Mesenchymal stem cell (in vitro differentiated cells and primary cell): Measurements from ENCODE around the gene CUEDC1.

Experiments
- DNase-seq: peaks from one replicate; pipeline ENCODE4 v3.0.0-alpha.2; 2013
- H2AFZ ChIP-seq: one replicate; pipeline ENCODE4 v1.6.1; 2013; ENCODE audit warnings: low read depth, mild to moderate bottlenecking, control low read depth, inconsistent platforms, low read length, moderate library complexity
- H2AK5ac ChIP-seq: 2 replicates; pipeline ENCODE4 v1.6.1; 2013; ENCODE audit warnings: low read length, moderate library complexity, mild to moderate bottlenecking, inconsistent platforms; ENCODE audit not compliant: severe bottlenecking
- H2BK120ac ChIP-seq: one replicate; pipeline ENCODE4 v1.6.1; 2013; ENCODE audit warnings: low read depth, mild to moderate bottlenecking, inconsistent platforms, low read length, moderate library complexity
- H2BK12ac ChIP-seq, 2 experiments: one replicate each; pipeline ENCODE4 v1.6.1; 2013; ENCODE audit warnings: inconsistent platforms in 2 of 2, low read length in 2 of 2, mild to moderate bottlenecking in 2 of 2, moderate library complexity in 2 of 2, control low read depth in 1 of 2
- H2BK15ac ChIP-seq: one replicate; pipeline ENCODE4 v1.6.1; 2013; ENCODE audit warnings: mild to moderate bottlenecking, low read depth, inconsistent platforms; ENCODE audit not compliant: poor library complexity, severe bottlenecking
- H2BK5ac ChIP-seq: 2 replicates; pipeline ENCODE4 v1.6.1; 2013; ENCODE audit warnings: low read depth, mild to moderate bottlenecking, low read length, control low read depth, inconsistent platforms; ENCODE audit not compliant: poor library complexity, severe bottlenecking
- H3K14ac ChIP-seq, 2 experiments: one replicate each; pipeline ENCODE4 v1.6.1; 2013; ENCODE audit warnings: inconsistent platforms in 2 of 2, low read length in 2 of 2, control low read depth in 1 of 2, mild to moderate bottlenecking in 1 of 2, moderate library complexity in 1 of 2
- H3K18ac ChIP-seq, 2 experiments: one replicate each; pipeline ENCODE4 v1.6.1; 2013; ENCODE audit warnings: inconsistent platforms in 2 of 2, low read length in 2 of 2, control low read depth in 1 of 2, low read depth in 1 of 2, mild to moderate bottlenecking in 1 of 2
- H3K23ac ChIP-seq, 2 experiments: one replicate each; pipeline ENCODE4 v1.6.1; 2013; ENCODE audit warnings: inconsistent platforms in 2 of 2, low read length in 2 of 2, mild to moderate bottlenecking in 2 of 2, moderate library complexity in 2 of 2, control low read depth in 1 of 2
- H3K27ac ChIP-seq: 2 replicates; pipeline ENCODE4 v1.5.1; 2013; ENCODE audit warnings: mild to moderate bottlenecking, moderate library complexity, low read length, control low read depth, inconsistent platforms; ENCODE audit not compliant: poor library complexity, severe bottlenecking
- H3K27me3 ChIP-seq, 2 experiments: 2 replicates each; pipeline versions ENCODE4 v1.6.1 to v1.7.0; 2013; ENCODE audit warnings: low read length in 2 of 2, mild to moderate bottlenecking in 2 of 2, moderate library complexity in 2 of 2, control low read depth in 1 of 2, inconsistent platforms in 1 of 2; ENCODE audit not compliant: control insufficient read depth in 1 of 2, insufficient read depth in 1 of 2
- H3K36me3 ChIP-seq, 2 experiments: 2 replicates each; pipeline versions ENCODE4 v1.6.1 to v1.7.0; 2013; ENCODE audit warnings: low read length in 2 of 2, control low read depth in 1 of 2, inconsistent platforms in 1 of 2, low read depth in 1 of 2, mild to moderate bottlenecking in 1 of 2; ENCODE audit not compliant: insufficient read depth in 2 of 2, control insufficient read depth in 1 of 2
- H3K4ac ChIP-seq, 2 experiments: one replicate each; pipeline ENCODE4 v1.6.1; 2013; ENCODE audit warnings: inconsistent platforms in 2 of 2, low read length in 2 of 2, mild to moderate bottlenecking in 2 of 2, moderate library complexity in 2 of 2, control low read depth in 1 of 2, low read depth in 1 of 2
- H3K4me1 ChIP-seq: 2 replicates; pipeline ENCODE4 v1.6.1; 2013; ENCODE audit warnings: low read depth, low read length, control low read depth; ENCODE audit not compliant: control insufficient read depth, insufficient read depth
- H3K4me2 ChIP-seq: 2 replicates; pipeline ENCODE4 v1.6.1; 2013; ENCODE audit warnings: low read length, mild to moderate bottlenecking, inconsistent platforms; ENCODE audit not compliant: poor library complexity, severe bottlenecking
- H3K4me3 ChIP-seq, 2 experiments: 2 replicates each; pipeline versions ENCODE4 v1.5.1 to v1.7.0; 2013; ENCODE audit warnings: low read length in 2 of 2, mild to moderate bottlenecking in 2 of 2, control low read depth in 1 of 2, low read depth in 1 of 2; ENCODE audit not compliant: insufficient read depth in 1 of 2
- H3K79me1 ChIP-seq: replicated peaks from 2 replicates; pipeline ENCODE4 v1.6.1; 2013; ENCODE audit warnings: mild to moderate bottlenecking, control low read depth, low read length, inconsistent platforms; ENCODE audit not compliant: poor library complexity, severe bottlenecking
- H3K9ac ChIP-seq: 2 replicates; pipeline ENCODE4 v1.7.0; 2013; ENCODE audit warnings: mild to moderate bottlenecking, low read length, moderate library complexity
- H3K9me3 ChIP-seq: 2 replicates; pipeline ENCODE4 v1.7.0; 2013; ENCODE audit warnings: mild to moderate bottlenecking, low read length; ENCODE audit not compliant: control insufficient read depth
- H4K8ac ChIP-seq: one replicate; pipeline ENCODE4 v1.6.1; 2013; ENCODE audit warnings: inconsistent platforms, mild to moderate bottlenecking, low read length, moderate library complexity
- H4K91ac ChIP-seq: one replicate; pipeline ENCODE4 v1.6.1; 2013; ENCODE audit warnings: mild to moderate bottlenecking, low read length, inconsistent platforms
- WGBS: methylation state at CpG from one replicate; pipeline ENCODE4 v1.1.7; 2013; ENCODE audit warnings: mixed read lengths; 5-methylcytosine and 5-hydroxymethylcytosine counted together

Gene CUEDC1

GRCh38 chr17:57940231-57940630, 15.0 kb downstream of the CUEDC1 start:
- peaks cover 0 to 4% of the 10 kb centered on the region in 2 experiments for H3K36me3 ChIP-seq
- H3K27me3 ChIP-seq, result no peaks in the 10 kb centered on the region
- no peak overlapping the region for H2AK5ac ChIP-seq
- WGBS, result 60% methylated on average over 5 of the region's 5 CpGs
- no peak overlapping the region for H3K9ac ChIP-seq
- no peak overlapping the region for H2BK15ac ChIP-seq
- H2BK120ac ChIP-seq, result no peak overlapping the region
- no peaks in the 10 kb centered on the region for H3K9me3 ChIP-seq
- H3K23ac ChIP-seq, result no peak overlapping the region
- no peak overlapping the region for H3K4me2 ChIP-seq
- no peak overlapping the region for H3K14ac ChIP-seq
- DNase-seq, result no peak
- no peak overlapping the region for H2BK12ac ChIP-seq
- H3K79me1 ChIP-seq, result peaks cover 10% of the 10 kb centered on the region
- no peak overlapping the region for H3K27ac ChIP-seq
- H3K18ac ChIP-seq, result no peak overlapping the region
- H2BK5ac ChIP-seq, result no peak overlapping the region
- H3K4me1 ChIP-seq, result peaks cover 38% of the 10 kb centered on the region
- H4K8ac ChIP-seq, result no peak overlapping the region
- H4K91ac ChIP-seq, result no peak overlapping the region
- no peak overlapping the region for H2AFZ ChIP-seq
- H3K4me3 ChIP-seq, result no peak overlapping the region
- no peak overlapping the region for H3K4ac ChIP-seq

GRCh38 chr17:57939797-57940196, 15.4 kb downstream of the CUEDC1 start:
- 78% methylated on average over 5 of the region's 7 CpGs for WGBS
- peaks cover 0 to 4% of the 10 kb centered on the region in 2 experiments for H3K36me3 ChIP-seq
- peak overlapping the region in 1 of 2 experiments; percentile 14 for H3K18ac ChIP-seq
- no peak overlapping the region for H2BK15ac ChIP-seq
- no peak for DNase-seq
- no peak overlapping the region for H3K9ac ChIP-seq
- H2BK5ac ChIP-seq, result no peak overlapping the region
- no peaks in the 10 kb centered on the region for H3K27me3 ChIP-seq
- H3K27ac ChIP-seq, result no peak overlapping the region
- no peak overlapping the region for H3K4me3 ChIP-seq
- H3K4me2 ChIP-seq, result no peak overlapping the region
- H3K9me3 ChIP-seq, result no peaks in the 10 kb centered on the region
- H3K23ac ChIP-seq, result no peak overlapping the region
- H2AK5ac ChIP-seq, result peak overlapping the region; percentile 16
- H4K91ac ChIP-seq, result no peak overlapping the region
- H4K8ac ChIP-seq, result peak overlapping the region; percentile 61
- no peak overlapping the region for H2BK120ac ChIP-seq
- no peak overlapping the region for H3K14ac ChIP-seq
- no peak overlapping the region for H2BK12ac ChIP-seq
- H3K79me1 ChIP-seq, result peaks cover 10% of the 10 kb centered on the region
- no peak overlapping the region for H2AFZ ChIP-seq
- no peak overlapping the region for H3K4ac ChIP-seq
- H3K4me1 ChIP-seq, result peaks cover 38% of the 10 kb centered on the region

- peak overlapping the region; percentile 84 for H4K91ac ChIP-seq
- H2BK12ac ChIP-seq, result peak overlapping the region in 1 of 2 experiments; percentile 80
- peak overlapping the region; percentile 95 for H2AK5ac ChIP-seq
- no peak overlapping the region for H2BK120ac ChIP-seq
- no peak overlapping the region for H3K4me3 ChIP-seq
- H3K4me1 ChIP-seq, result peaks cover 42% of the 10 kb centered on the region
- no peak overlapping the region for H3K27ac ChIP-seq
- H3K79me1 ChIP-seq, result peaks cover 11% of the 10 kb centered on the region
- H4K8ac ChIP-seq, result peak overlapping the region; percentile 72
- H3K18ac ChIP-seq, result peak overlapping the region in 1 of 2 experiments; percentile 84
- no peak overlapping the region for H2BK5ac ChIP-seq
- WGBS, result 77% methylated on average over 7 of the region's 7 CpGs
- H3K9ac ChIP-seq, result no peak overlapping the region
- H3K4ac ChIP-seq, result peak overlapping the region; percentile 40 to 42
- H2BK15ac ChIP-seq, result no peak overlapping the region
- no peaks in the 10 kb centered on the region for H3K9me3 ChIP-seq
- H3K36me3 ChIP-seq, result peaks cover 0 to 4% of the 10 kb centered on the region in 2 experiments
- H2AFZ ChIP-seq, result no peak overlapping the region
- H3K14ac ChIP-seq, result no peak overlapping the region
- no peak for DNase-seq
- H3K4me2 ChIP-seq, result no peak overlapping the region
- no peaks in the 10 kb centered on the region for H3K27me3 ChIP-seq
- H3K23ac ChIP-seq, result peak overlapping the region in 1 of 2 experiments; percentile 77
These were observed 17.1 kb downstream of the CUEDC1 start for GRCh38 chr17:57938061-57938502.

- no peak overlapping the region for H3K4me3 ChIP-seq
- no peak overlapping the region for H3K14ac ChIP-seq
- no peak overlapping the region for H2AK5ac ChIP-seq
- no peak overlapping the region for H4K8ac ChIP-seq
- no peak overlapping the region for H2BK15ac ChIP-seq
- no peak overlapping the region for H3K27ac ChIP-seq
- H3K18ac ChIP-seq, result no peak overlapping the region
- DNase-seq, result no peak
- no peaks in the 10 kb centered on the region for H3K27me3 ChIP-seq
- peaks cover 0 to 4% of the 10 kb centered on the region in 2 experiments for H3K36me3 ChIP-seq
- 90% methylated on average over 1 of the region's 2 CpGs for whole genome bisulfite sequencing
- H3K4me2 ChIP-seq, result no peak overlapping the region
- H2AFZ ChIP-seq, result no peak overlapping the region
- H3K23ac ChIP-seq, result no peak overlapping the region
- H4K91ac ChIP-seq, result no peak overlapping the region
- H3K4me1 ChIP-seq, result peaks cover 41% of the 10 kb centered on the region
- peaks cover 13% of the 10 kb centered on the region for H3K79me1 ChIP-seq
- H3K4ac ChIP-seq, result no peak overlapping the region
- no peak overlapping the region for H2BK12ac ChIP-seq
- no peak overlapping the region for H2BK120ac ChIP-seq
- H3K9ac ChIP-seq, result no peak overlapping the region
- no peak overlapping the region for H2BK5ac ChIP-seq
- no peaks in the 10 kb centered on the region for H3K9me3 ChIP-seq
These were observed 17.7 kb downstream of the CUEDC1 start for GRCh38 chr17:57937492-57937891.
